ENCODE measurements around the gene SPIN2B. TPM values are rescaled to one million over a fixed set of nuclear protein-coding genes. Genes with fewer than 3 reads are reported as not detected.
A peak's percentile ranks its signal among the peaks of the same experiment; 100 is the strongest.

The SPIN2B gene
- total and polyA plus RNA-seq, 2 of the 8 experiments (the other 6 are each of a cell fraction or from before 2014, with no cell fraction given): 7.4 to 12.8 TPM

- TF ChIP-seq POLR2AphosphoS5 (IDR thresholded peaks at IDR 0.05; ENCODE audit: low read depth, low read length): peak; percentile 63; the same call in 1 of the 2 replicates
- no peak for TF ChIP-seq CHD2 (IDR thresholded peaks at IDR 0.05; ENCODE audit: low read length)
- peak; percentile 62; the same call in 1 of the 2 replicates for TF ChIP-seq TAF1 (IDR thresholded peaks at IDR 0.05; ENCODE audit: low read depth, low read length)
- no peak for TF ChIP-seq TBP (IDR thresholded peaks at IDR 0.05; ENCODE audit: low read depth, low read length)
- TF ChIP-seq SIN3A (conservative IDR thresholded peaks at IDR 0.05 in 1 of 2, IDR thresholded peaks at IDR 0.05 in 1 of 2; ENCODE audit: low read depth in 1 of 2, low read length in 2 of 2): no peak
- no peak for TF ChIP-seq CHD7 (IDR thresholded peaks at IDR 0.05; ENCODE audit: insufficient replicate concordance, low read length)
Observed at GRCh38 chrX:57121162-57121755, at the start of gene SPIN2B (continued).
